SK-N-MC (cell line): ENCODE results near the gene FAM120A.

Experiments used
- EZH2 ChIP-seq: fragments of 200-600 bp; sonication (generic); IDR thresholded peaks from one replicate; pipeline ENCODE4 v1.6.1; 2017; ENCODE audit warnings: antibody characterized with exemption
- FOXP2 ChIP-seq: optimal IDR thresholded peaks from 2 replicates; pipeline ENCODE3; 2011; ENCODE audit warnings: mild to moderate bottlenecking, moderate library complexity; ENCODE audit not compliant: insufficient read depth; ENCODE audit errors: extremely low read length, control extremely low read depth

DNA sequence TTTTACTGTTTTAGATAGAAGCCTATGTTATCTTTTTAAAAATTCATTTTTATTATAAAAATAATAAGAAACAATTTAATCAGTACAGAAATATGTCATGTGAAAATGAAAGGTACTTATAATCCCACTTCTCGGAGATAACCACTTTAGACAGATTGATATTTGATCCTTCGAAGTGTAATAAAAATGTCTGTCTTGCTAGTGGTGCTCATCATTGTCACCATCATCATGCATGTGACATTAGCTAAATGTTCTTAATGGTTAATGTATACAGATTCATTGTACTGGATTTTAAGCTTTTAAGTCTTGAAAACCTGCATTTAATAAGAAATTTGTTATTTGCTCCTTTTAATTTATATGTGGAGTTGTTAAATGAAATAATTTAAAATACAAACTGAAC, 32.0 kb downstream of the FAM120A start:
- TF ChIP-seq EZH2 (no peak), FOXP2 (no peak)
